ENCODE results near the gene KRT5. TPM values are rescaled to one million over a fixed set of nuclear protein-coding genes. Genes with fewer than 3 reads are reported as not detected.

KRT5 gene
- total RNA-seq, 4 donors from 2014 or later = 3.6 to 59.0 (median 14.4) TPM

- no peak for TF ChIP-seq CTCF (IDR thresholded peaks at IDR 0.05)
- no peak for ATAC-seq (ENCODE audit: low FRiP score)
- no peak for DNase-seq (ENCODE audit: low spot score)
Measured at GRCh38 chr12:52473768-52474167, 46.4 kb downstream of the KRT5 start, which contains the start of gene KRT6C. Gene KRT6C (minus strand): TSS chr12:52473805. CDS start chr12:52473737, 68 bp downstream.

- no peak for ATAC-seq (ENCODE audit: low FRiP score)
- no peak for TF ChIP-seq CTCF (IDR thresholded peaks at IDR 0.05)
- no peak for DNase-seq (ENCODE audit: low spot score)
Measured at GRCh38 chr12:52469853-52470252, 50.3 kb downstream of the KRT5 start.

- ATAC-seq (ENCODE audit: low FRiP score) (no peak), DNase-seq (ENCODE audit: low spot score) (no peak)
- TF ChIP-seq CTCF (IDR thresholded peaks at IDR 0.05) = no peak
Measured at GRCh38 chr12:52464897-52465296, 55.3 kb downstream of the KRT5 start.

Other genes starting within 250 kb of the KRT5 start
- gene KRT86, start 245.7 kb downstream of the KRT5 start, total RNA-seq = under 1 TPM in 1 of 4 donors, not detected in 3; 0.37 TPM
- not detected for gene KRT81, start 228.9 kb downstream of the KRT5 start, total RNA-seq
- not detected for gene KRT83, start 199.0 kb downstream of the KRT5 start, total RNA-seq
- gene KRT85, start 152.9 kb downstream of the KRT5 start, total RNA-seq = not detected
- gene KRT84, start 134.7 kb downstream of the KRT5 start, total RNA-seq = not detected
- gene KRT82, start 114.1 kb downstream of the KRT5 start, total RNA-seq = not detected
- not detected for gene KRT75, start 86.0 kb downstream of the KRT5 start, total RNA-seq
- gene KRT6B, start 68.2 kb downstream of the KRT5 start, total RNA-seq = under 1 TPM in 2 of 4 donors, not detected in 2; 0.24 to 0.46 TPM
- not detected for gene KRT6C, start 46.6 kb downstream of the KRT5 start, total RNA-seq
- gene KRT6A, start 27.1 kb downstream of the KRT5 start, total RNA-seq = 10 to 100 TPM in 2 of 4 donors, 1 to 10 TPM in 2; 3.3 to 40.7 (median 8.4) TPM
- gene KRT71, start 32.8 kb upstream of the KRT5 start, total RNA-seq = not detected
- not detected for gene KRT74, start 53.4 kb upstream of the KRT5 start, total RNA-seq
- under 1 TPM in 1 of 4 donors, not detected in 3; 0.31 TPM for gene KRT72, start 81.1 kb upstream of the KRT5 start, total RNA-seq
- gene KRT73, start 98.2 kb upstream of the KRT5 start, total RNA-seq = not detected
- gene KRT2, start 131.8 kb upstream of the KRT5 start, total RNA-seq = not detected
- under 1 TPM in 1 of 4 donors, not detected in 3; 0.47 TPM for gene KRT1, start 160.0 kb upstream of the KRT5 start, total RNA-seq
- not detected for gene KRT77, start 183.1 kb upstream of the KRT5 start, total RNA-seq

Measured in omental fat pad (tissue), 4 donors.